RCC 7860 (cell line): Measurements from ENCODE around the gene MMP10.
"Not testable (repeated sequence)": the region's sequence is repeated elsewhere in the genome, so short reads cannot be mapped to it uniquely, and the experiment has no call there.

Experiments
- DNase-seq: peaks from one replicate; pipeline ENCODE4 v3.0.0-alpha.2; 2015; ENCODE audit warnings: low spot score
- FAIRE-seq: peaks from 2 replicates; lab custom pipeline; 2012; peaks lifted over from hg19 to GRCh38; lab: Jason Lieb, UNC

MMP10 gene

DNA sequence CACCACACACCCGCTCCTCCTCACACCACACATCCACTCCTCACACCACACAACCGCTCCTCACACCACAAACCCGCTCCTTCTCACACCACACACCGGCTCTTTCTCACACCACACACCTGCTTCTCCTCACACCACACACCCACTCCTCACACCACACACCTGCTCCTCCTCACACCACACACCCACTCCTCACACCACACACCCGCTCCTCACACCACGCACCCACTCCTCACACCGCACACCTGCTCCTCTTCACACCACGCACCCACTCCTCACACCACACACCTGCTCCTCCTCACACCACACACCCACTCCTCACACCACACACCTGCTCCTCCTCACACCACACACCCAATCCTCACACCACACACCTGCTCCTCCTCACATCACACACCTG, 49.5 kb downstream of the MMP10 start:
- not testable (repeated sequence) for DNase-seq, FAIRE-seq

- DNase-seq = no peak
- no peak for FAIRE-seq
These were observed 50.3 kb downstream of the MMP10 start for GRCh38 chr11:102729849-102730815.

- DNase-seq = peak; percentile 29
- FAIRE-seq = no peak
These were observed 52.5 kb downstream of the MMP10 start for GRCh38 chr11:102727890-102728289.

- FAIRE-seq = no peak
- DNase-seq = no peak
These were observed 55.4 kb downstream of the MMP10 start, which contains the start of gene MMP8 for GRCh38 chr11:102724904-102725500. TSS of gene MMP8 (minus strand) at chr11:102724954. CDS start at chr11:102724855, 99 bp downstream.

DNA sequence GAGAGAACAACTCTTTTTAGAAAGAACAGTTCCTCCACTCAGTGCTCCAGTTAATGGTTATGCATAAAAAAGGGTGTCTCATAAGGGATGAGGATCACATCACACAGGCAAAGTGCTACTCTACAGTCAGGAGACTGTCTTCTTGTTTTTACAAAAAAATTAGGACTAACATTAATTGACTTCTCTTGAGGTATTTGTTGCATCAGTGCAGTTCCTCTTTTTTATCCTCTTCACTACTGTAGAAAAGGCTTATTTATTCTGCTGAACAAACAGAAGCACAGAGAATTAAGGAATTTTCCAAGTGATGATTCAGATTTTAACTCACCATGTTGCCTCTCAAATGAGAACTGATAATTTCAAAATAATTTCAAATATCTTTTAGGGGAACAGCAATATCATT, 57.6 kb downstream of the MMP10 start:
- FAIRE-seq (no peak), DNase-seq (no peak)
